Inflammatory macrophage treated with lipopolysaccharide for 4 hours (primary cell): ENCODE results near the gene DPH2.

Experiments
- DNase-seq: peaks from one replicate; pipeline ENCODE4 v3.0.0-alpha.2; 2020

Gene DPH2

DNA sequence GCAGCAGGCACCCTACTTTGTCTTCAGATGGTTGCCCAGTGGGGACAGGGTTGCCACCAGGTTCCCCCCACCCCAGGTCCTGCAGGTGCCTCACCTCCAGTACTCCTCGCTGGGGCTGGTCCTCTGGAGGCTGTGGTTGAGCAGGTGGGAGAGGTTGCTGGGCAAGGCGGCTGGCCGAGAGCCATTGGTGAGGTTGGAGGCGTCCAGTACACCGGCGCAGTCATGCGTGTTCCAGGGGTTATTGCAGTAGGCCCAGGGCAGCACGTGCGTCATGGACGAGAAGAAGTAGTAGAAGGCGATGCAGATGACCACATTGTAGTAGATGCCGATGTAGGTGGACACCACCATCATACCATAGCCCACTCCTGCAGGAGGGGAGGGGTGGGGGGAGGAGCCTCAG, 38.4 kb downstream of the DPH2 start:
- DNase-seq = no peak

DNA sequence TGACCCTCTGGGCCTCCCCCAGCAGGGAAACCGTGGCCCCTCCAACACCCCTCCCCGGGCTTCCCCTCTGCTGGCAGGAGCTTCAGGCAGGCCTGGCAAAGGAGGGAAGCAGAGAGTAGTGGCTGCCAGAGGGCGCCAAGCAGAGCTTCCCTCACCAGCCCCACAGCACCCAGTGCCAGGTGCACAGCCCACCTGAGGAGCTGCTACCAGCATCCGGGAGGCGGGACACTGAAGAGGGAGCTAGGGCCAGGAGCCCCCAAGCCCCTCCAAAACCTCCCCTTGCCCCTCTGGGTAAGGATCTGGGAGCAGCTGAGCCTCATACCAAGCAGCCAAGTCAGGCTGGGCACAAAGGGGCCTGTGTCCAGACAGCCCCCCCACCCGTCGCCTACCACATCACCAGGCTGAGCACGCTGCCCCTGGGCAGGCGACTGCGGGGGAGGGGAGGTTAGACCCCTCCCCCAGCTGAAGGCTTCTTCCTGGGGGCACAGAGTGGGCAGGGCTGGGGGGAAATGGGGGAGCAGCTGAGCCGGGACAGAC, 41.2 kb downstream of the DPH2 start:
- DNase-seq = no peak

DNA sequence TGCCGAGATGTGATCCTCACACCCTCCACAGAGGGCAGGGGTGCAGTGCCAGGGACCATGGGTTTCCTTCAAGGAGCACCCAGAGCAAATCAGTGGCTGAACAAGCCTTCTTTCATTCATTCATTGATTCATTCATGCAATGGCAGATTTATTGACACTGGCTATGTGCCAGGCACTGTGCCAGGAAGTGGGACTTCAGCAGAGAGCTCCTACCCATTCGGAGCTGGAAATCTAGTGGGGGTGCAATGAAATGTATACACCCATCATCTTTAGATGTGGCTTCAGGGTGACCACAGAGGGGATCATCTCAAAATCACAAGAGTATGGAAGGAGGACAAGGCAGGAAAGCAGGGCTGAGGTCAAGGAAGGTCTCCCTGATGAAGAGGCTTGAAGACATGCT, 42.6 kb downstream of the DPH2 start:
- no peak for DNase-seq

DNA sequence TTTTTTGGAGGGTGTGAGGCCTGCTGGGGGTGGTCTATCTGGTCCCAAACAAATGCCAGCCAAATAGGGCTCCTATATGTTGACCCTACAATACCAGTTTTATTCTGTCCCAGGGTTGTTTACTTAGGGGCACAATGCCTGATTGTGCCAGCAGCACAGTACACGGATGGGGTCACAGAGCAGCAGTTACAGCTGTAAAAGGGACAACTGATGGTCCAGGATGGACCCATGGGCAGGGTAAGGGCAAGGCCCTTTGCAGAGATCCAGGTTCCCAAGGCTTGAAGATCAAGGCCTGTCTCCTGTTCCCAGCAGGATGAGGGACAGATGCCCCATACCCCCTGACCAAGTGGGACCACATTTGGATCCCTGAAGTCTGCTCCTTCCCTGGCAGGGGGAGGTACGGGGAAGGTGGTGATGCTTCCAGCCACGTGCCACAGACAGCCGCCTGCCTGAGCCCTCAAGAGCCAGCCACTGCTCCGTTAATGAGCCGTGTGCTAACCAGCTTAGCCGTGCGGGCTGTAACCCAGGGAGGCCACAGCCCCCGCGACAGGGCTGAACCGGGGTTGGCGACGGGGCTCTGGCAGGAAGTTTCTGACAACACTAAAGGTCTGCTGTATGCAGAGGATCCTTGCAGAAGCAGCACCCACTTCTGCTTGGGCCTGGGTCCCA, 43.3 kb downstream of the DPH2 start:
- DNase-seq = no peak

DNA sequence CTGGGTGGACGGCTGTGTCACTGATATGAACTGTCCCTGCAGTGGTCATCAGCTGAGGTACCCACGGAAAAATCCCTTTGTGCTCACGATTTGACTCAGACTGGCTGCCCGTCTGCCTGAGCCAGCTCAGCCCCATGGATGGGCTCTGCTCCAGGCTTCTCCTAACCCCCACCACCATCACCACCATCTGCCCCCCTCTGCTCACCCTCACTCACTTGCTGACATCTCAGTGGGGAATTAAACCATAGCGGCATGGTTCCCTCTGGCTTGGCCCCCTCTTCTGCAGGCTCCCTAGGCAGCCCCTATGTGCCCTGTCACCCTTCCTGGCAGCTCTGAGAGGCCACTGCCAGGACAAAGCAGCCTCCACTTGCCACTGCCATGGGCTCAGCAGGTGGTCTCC, 44.1 kb downstream of the DPH2 start:
- no peak for DNase-seq

DNA sequence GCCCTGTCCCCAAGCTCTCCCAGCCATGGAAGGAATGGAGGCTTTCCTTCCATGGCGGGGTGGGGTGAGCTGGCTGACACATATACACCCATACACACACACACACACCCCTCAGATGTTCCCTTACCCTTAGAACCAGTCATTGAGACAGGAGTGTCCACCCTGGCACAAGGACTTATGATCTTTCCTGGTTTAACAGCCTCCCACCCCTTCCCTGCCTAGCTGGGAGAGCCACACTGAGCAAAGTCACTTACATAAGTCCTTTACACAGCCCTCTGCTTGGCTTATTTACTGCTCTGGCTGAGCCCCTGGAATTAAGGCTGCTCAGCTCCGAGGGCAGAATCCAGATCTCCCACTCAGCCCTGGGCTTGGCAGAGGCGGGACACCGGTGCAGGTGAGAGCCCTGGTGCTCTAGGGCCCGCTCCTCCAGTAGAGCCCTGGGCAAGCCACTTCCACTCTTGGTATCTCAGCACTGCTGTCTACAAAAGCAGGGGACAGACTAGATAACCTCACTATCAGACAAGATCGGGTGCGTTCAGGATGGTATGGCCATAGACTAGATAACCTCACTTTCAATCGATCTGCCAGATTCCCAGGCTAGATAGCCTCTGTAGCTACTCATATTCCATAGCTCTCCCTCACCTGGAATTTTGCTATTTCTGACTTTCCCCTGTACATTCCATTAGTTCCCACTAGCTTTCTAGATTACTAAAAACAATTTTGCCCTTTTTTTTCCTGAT, 44.7 kb downstream of the DPH2 start:
- no peak for DNase-seq

DNA sequence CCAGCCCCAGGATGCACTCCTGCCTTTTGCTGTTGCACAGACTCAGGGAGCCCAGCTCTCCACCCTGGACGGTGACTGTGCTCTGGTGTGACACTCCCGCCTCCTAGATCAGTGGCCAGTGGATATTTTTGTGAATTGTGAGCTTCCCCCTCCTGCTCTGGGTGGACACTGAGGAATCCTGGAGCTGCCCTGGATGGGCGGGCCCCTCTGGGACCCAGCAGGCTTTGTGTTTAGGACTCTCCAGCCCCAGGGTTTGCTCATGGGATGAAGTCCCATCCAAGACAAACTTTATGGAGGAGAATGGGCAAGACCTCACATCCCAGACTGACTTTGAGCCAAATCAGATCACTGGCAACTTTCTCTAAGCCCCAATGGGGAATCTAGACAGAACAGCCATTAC, 45.4 kb downstream of the DPH2 start:
- no peak for DNase-seq

DNA sequence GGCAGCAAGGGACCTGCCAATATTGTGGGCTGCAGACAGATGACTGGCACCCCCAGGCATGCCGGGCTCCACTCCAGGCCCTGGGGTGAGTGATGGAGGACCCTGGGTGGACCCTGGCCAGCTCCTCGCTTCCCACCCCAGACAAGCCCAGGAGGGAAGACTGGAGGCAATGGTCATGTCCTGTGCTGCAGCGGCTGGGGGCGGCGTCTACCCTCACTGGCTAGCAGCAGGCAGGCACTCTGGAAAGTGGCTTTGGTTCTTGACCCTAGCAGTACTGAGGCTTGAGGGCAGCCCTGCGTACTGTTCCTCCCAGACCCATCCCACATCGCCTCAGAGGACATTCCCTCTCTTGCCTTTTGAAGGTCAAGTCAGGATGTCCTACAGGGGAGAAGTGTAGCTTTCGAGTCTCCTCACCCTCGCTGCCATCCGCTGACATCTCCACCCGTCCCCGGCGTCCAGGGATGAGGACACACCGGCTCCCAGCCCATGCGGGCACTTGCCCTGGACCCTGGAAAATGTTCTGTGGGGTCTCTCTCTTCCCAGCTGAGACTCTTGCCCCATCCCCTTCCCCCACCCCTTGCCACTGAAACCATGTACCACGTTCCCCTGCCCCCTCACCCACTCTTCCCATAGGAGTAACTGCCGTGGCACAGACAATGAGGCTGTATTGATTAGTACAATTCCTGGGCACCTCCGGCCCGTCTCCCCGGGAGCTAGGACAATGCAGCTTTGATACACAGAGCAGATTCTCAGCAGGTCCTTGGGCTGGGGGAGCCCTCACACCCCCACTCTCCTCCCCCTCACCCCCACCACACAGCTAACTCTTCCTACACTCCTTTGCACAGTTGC, 46.5 kb downstream of the DPH2 start:
- no peak for DNase-seq

DNA sequence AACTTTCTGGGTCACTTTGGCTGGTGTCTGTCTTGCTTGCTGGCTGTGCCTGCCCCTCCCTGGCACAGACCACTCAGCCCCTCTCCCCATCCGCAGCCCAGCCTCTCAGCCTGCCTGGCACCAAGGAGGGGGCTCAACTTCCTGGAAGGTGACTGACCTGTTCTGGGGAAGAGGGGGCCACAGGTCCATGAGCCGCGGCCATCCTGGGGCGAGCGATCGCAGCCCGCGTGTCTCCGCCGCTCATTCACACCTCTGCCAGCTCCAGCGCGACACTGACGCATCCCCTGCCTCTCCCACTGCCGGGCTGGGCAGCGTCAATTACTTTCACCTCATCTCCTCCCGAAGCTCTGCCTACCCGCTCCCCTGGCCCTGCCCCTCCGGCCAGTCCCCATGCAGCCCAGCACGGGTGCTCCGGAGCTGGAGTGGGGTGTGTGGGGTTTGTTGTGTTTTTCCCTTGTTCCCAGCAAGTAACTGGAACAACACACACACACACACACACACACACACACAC, 47.1 kb downstream of the DPH2 start:
- no peak for DNase-seq

DNA sequence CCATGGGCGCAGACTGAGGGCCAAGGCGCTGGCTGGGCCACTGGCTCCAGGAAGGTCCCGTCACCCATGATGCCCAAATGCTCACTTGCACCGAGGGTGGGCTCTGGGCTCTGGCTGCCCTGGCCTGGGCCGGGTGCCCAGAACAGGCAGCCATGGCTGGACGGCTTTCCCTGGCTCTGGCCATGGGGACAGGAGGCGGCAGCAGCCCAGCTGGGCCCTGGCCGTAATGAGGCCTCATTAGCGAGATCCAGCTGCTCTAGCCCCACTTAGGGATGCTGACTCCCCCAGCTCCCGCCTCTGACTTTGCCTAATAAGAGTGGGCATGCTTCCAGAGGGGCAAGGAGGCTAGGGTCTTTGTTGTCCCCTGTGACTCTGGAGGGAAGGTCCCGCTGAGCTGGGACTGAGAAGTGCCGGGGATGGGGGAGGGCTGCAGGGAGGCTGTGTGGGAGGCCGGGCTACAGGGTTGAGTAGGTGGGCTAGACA, 49.7 kb downstream of the DPH2 start:
- DNase-seq = no peak

DNA sequence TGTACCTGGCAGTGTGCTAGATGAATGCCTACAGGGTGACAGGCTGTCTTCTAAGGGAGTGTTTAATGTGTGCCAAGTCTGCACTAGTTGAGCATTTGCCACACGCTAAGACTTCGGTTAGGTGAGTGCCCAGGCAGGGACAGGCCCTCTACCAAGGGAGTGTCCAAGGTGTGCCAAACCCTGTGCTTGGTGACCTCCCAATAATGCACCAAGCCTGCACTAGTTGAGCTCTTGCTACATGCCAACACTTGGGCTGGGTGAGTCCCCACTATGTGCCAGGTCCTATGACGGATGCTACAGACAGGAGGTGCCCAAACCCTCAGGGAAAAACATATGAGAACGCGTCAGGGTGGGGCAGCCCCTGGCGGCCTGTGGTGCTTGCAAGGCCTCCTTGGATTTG, 50.7 kb downstream of the DPH2 start:
- no peak for DNase-seq

DNA sequence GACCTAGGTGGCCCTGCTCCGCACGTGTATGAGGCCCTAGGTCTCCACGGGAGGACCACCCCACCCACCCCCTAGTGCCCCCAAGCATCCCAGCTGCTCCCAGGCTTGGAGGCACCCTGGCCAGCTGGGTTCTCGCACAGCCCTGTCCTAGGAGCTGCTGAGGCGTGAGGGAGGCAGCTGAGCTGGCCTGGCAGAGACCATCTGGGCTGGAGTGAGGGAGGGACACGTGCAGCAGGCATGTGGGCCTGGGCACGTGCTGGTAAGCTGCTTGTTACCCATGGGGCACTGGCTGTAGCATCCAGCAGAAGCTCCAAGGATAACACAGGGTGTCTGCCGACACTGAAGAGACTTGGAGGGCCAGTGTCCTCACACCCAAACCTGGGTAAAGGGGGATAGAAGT, 51.3 kb downstream of the DPH2 start:
- DNase-seq = no peak

DNA sequence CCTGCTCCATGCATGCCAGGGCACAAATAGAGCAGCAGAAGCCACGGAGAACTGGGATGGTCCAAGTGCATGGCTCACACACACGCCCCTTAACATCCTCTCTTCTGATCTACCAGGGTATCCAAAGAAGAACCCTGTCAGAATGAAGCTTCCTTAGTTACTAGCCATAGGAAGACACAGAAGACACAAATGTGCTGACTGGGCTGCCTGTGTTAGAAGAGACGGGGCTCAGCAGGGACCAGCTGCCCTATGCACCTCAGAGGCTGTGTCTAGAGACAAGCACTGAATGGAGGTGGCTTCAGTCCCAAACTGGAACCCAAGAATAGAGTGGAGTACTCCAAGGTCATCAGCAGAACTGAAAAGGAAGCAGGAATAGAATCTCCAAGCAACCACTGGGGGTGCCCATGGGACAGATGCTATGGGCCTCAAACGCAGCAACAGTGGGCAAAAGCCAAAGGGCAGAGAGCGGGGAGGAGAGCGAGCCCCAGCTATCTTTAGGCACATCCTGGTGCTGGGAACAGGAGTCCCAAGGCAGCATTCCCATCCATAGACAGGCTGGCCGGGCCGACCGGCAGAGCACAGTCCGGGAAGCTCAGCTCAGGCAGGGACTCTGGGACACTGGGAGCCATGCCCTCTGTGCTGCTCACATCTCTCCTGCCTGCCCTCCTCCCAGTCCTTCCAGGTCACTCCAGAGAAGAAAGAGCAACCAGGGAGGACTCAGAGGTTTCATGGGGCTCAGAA, 51.9 kb downstream of the DPH2 start:
- no peak for DNase-seq
